ENCODE results near the gene IDUA.

Gene IDUA

GRCh38 chr4:1017211-1017610, 30.4 kb downstream of the IDUA start:
- no peak for DNase-seq (ENCODE audit: low spot score)

- no peak for DNase-seq (ENCODE audit: low spot score)
Observed at GRCh38 chr4:1017706-1018105, 30.9 kb downstream of the IDUA start.

GRCh38 chr4:1018147-1019020, 31.5 kb downstream of the IDUA start:
- DNase-seq (ENCODE audit: low spot score): no peak

DNA sequence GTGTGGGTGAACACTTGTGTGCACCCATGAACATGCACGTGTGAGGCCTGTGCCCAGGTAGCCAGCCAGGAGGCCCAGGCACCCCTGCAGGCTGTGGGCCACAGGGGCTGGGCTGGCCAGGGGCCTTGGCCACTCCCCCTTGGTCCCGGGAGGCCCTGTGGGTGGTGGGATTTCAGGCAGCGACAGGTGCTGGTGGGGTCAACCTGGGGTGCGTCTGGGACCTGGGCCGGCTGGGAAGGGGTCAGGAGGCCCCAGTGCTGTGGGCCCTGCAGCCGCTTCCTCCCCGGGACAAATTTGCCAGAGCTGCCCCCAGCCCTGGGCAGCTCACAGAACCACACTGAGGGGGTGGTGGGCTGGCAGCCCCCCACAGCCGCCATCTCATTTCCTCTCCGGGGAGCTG, 32.5 kb downstream of the IDUA start:
- DNase-seq (ENCODE audit: low spot score): no peak

DNA sequence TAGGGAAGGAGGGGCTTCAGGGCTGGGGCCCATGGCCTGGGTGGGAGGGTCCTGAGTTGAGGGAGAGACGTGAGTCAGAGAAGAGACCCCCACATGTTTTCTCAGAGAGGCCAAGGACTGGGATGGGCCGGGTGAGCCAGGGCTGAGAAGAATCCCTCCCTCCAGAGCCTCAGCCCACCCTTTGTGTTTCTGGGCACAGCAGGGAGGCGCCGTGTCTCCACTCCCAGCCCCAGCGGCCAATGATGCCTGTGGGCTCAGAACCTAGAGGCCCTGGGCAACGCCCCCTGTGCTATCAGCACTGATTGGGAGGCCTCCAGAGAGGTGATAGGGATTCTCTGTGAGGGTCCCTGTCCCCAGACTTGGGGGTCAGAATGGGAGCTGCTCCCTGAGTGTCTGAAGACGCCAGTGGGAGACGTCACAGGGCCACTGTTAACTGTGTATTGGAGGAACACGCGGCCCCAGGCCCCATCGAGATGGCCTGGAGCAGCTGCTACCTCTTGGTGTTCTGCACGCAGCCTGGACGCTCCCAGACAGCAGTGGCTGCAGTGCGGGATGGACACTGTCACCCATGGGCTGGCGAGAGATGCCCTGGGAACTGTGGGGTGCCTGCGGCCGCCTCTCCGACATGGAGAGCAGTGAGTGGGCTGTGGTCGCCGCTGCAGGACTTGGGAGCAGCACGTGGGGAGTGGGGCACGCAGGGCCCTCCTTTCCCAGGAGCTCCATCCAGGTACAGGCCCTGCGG, 33.1 kb downstream of the IDUA start:
- DNase-seq (ENCODE audit: low spot score): no peak

DNA sequence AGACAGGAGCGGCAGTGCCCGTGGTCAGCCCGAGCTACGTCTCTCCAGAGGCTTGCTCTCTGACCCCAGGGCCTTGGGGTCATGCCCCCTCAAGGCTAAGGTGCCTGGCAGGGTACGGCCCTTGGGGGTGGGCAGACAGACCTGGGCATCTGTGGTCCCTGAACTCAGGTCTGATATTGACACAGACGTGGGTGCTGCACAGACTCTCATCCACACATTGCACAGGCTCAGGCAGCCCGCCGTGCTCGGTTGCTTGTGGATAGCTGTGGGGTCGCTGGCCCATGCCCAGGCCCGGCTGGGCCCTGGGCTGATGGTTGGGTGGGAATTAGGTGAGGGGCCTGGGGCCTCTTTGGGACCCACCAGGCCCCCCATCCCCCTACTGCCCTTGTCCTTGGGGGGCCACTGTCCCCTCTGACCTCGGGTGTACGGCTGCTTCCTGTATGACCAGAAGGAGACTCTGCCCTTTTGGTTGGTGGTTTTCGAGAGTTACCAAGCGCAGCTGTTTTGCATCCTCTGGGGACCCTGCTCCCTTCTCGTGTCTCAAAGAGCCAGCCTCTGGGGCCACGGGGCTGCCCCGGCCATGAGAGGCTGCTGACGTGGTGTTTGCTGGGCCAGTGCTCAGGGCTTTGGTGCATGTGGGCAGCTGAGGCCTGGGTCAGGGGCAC, 34.7 kb downstream of the IDUA start:
- DNase-seq (ENCODE audit: low spot score): no peak

- DNase-seq (ENCODE audit: low spot score): no peak
Observed at GRCh38 chr4:1022051-1022738, 35.4 kb downstream of the IDUA start.

DNA sequence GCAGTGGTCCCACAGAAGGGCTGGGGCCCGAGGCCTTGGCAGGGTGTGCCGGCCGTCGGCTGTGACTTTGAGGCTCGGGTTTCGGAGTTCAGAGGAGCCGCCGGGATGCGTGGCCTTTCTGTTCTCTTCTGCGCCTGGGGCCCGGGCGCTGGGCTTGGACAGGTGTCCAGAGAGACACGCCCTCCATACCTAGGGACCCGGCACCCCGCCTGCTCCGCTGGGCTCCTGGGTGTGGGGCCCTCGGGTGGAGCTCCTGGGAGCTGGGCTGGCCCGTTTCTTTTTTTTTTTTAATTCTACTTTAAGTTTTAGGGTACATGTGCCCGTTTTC, 35.9 kb downstream of the IDUA start:
- DNase-seq (ENCODE audit: low spot score): no peak

- DNase-seq (ENCODE audit: low spot score): no peak
Observed at GRCh38 chr4:1023075-1023640, 36.3 kb downstream of the IDUA start.

DNA sequence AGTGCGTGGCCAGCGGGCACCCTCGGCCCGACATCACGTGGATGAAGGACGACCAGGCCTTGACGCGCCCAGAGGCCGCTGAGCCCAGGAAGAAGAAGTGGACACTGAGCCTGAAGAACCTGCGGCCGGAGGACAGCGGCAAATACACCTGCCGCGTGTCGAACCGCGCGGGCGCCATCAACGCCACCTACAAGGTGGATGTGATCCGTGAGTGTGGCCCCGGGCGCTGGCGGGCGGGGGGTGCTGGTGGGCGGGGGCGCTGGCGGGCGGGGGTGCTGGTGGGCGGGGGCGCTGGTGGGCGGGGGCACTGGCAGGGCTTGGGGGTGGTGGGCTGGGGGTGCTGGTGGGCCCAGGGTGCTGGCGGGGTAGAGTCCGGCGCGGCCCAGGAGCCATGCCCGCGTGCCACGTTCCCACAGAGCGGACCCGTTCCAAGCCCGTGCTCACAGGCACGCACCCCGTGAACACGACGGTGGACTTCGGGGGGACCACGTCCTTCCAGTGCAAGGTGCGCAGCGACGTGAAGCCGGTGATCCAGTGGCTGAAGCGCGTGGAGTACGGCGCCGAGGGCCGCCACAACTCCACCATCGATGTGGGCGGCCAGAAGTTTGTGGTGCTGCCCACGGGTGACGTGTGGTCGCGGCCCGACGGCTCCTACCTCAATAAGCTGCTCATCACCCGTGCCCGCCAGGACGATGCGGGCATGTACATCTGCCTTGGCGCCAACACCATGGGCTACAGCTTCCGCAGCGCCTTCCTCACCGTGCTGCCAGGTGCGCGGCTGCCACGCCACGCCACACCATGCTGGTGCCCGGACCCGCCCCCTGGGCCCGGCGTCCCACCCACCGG, 37.3 kb downstream of the IDUA start:
- DNase-seq (ENCODE audit: low spot score): no peak

DNA sequence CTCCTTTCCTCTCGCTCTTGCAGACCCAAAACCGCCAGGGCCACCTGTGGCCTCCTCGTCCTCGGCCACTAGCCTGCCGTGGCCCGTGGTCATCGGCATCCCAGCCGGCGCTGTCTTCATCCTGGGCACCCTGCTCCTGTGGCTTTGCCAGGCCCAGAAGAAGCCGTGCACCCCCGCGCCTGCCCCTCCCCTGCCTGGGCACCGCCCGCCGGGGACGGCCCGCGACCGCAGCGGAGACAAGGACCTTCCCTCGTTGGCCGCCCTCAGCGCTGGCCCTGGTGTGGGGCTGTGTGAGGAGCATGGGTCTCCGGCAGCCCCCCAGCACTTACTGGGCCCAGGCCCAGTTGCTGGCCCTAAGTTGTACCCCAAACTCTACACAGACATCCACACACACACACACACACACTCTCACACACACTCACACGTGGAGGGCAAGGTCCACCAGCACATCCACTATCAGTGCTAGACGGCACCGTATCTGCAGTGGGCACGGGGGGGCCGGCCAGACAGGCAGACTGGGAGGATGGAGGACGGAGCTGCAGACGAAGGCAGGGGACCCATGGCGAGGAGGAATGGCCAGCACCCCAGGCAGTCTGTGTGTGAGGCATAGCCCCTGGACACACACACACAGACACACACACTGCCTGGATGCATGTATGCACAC, 38.2 kb downstream of the IDUA start:
- DNase-seq (ENCODE audit: low spot score): no peak

DNA sequence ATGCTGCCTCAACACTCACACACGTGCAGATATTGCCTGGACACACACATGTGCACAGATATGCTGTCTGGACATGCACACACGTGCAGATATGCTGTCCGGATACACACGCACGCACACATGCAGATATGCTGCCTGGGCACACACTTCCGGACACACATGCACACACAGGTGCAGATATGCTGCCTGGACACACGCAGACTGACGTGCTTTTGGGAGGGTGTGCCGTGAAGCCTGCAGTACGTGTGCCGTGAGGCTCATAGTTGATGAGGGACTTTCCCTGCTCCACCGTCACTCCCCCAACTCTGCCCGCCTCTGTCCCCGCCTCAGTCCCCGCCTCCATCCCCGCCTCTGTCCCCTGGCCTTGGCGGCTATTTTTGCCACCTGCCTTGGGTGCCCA, 39.3 kb downstream of the IDUA start:
- peak; percentile 12 for DNase-seq (ENCODE audit: low spot score)

GRCh38 chr4:1027219-1027914, 40.5 kb downstream of the IDUA start:
- DNase-seq (ENCODE audit: low spot score): no peak

GRCh38 chr4:1027915-1028238, 41.0 kb downstream of the IDUA start:
- DNase-seq (ENCODE audit: low spot score): no peak

- DNase-seq (ENCODE audit: low spot score): no peak
Observed at GRCh38 chr4:1028574-1029220, 41.9 kb downstream of the IDUA start.

DNA sequence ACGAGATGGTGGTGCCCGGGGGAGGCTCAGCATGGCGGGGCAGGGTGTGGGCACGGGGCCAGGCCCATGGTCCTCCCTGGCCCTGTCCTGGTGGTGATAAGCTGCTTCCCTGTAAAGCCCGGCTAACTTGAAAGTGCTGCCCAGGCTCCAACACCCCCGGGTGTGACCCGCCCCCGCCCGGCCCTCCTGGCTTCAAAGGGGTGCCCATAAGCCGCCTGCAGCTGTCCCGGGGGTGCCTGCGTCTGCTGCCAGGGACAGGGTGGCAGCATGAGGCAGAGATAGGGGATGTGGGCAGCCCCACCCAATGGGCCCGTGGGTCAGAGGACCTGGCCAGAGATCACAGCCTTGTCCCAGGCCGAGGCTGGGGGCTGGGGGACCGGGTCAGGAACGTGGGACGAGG, 42.7 kb downstream of the IDUA start:
- DNase-seq (ENCODE audit: low spot score): no peak

- no peak for DNase-seq (ENCODE audit: low spot score)
Observed at GRCh38 chr4:1030031-1030430, 43.2 kb downstream of the IDUA start.

DNA sequence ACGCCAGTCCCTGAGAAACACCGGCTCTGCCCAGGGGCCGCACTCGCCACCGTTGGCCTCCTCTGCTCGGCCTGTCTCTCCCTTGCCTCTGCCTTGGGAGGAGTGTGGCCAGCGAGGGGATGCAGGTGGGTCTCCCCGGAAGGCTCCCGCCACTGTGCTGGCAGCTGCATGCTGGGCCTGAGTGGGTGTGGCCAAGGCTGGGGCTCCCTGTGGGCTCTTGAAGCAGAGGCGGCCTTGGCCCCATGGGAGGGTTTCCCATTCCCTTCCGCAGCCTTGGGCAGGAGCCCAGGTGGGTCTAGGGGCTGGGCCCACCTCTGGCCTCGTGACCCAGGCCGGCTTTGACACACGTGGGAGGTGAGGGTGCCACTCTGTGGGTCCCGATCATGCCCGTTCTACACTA, 43.7 kb downstream of the IDUA start:
- DNase-seq (ENCODE audit: low spot score): no peak

DNA sequence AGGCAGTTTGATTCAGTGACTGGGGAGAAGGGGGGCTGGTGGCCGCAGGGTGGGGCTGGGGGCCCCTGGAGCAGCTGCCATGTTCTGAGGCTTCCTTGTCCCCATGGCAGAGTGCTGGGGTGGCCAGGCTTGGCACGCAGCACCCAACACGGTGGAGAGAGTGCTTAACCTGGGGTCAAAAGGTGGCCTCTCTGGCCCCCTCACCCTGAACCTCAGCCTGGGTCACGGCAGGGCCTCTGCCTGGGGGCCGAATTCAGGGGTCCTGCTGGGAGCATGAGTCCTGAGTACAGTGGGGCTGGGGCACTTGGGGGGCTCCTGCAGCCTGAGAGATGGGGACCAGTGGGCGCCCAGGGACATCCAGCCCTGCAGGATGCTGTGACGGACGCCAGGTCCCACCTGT, 44.5 kb downstream of the IDUA start:
- no peak for DNase-seq (ENCODE audit: low spot score)
